KOPT-K1 (cell line): ENCODE results near the gene MED12L.

Experiments
- H3K27ac ChIP-seq: fragments of 200-600 bp; sonication (generic); 2 replicates; pipeline ENCODE4 v1.5.1; 2016; ENCODE audit warnings: antibody characterized with exemption, mild to moderate bottlenecking, low read depth, low read length; ENCODE audit not compliant: poor library complexity, severe bottlenecking
- H3K36me3 ChIP-seq: fragments of 200-600 bp; sonication (generic); 2 replicates; pipeline ENCODE4 v1.5.1; 2017; ENCODE audit warnings: antibody characterized with exemption, mild to moderate bottlenecking, low read length, moderate library complexity; ENCODE audit not compliant: insufficient read depth
- H3K9me3 ChIP-seq: fragments of 200-600 bp; sonication (generic); 2 replicates; pipeline ENCODE4 v1.5.1; 2017; ENCODE audit warnings: antibody characterized with exemption, low read length, mild to moderate bottlenecking; ENCODE audit not compliant: insufficient read depth, poor library complexity, severe bottlenecking

The MED12L gene

GRCh38 chr3:151421938-151422337, 336.5 kb downstream of the MED12L start:
- H3K9me3 ChIP-seq: no peaks in the 10 kb centered on the region
- no peak overlapping the region for H3K27ac ChIP-seq
- H3K36me3 ChIP-seq: peaks cover 3% of the 10 kb centered on the region

- H3K36me3 ChIP-seq: no peaks in the 10 kb centered on the region; the same call in 1 of the 2 replicates
Measured at GRCh38 chr3:151423091-151423490, 337.6 kb downstream of the MED12L start.

GRCh38 chr3:151425627-151426340, 340.3 kb downstream of the MED12L start:
- Histone ChIP-seq H3K27ac (no peak overlapping the region), H3K9me3 (no peaks in the 10 kb centered on the region), H3K36me3 (peaks cover 11% of the 10 kb centered on the region; the same call in 1 of the 2 replicates)

More at GRCh38 chr3:151423091-151423490, 337.6 kb downstream of the MED12L start:
- H3K27ac ChIP-seq: no peak overlapping the region
- H3K9me3 ChIP-seq: no peaks in the 10 kb centered on the region

- Histone ChIP-seq H3K9me3 (no peaks in the 10 kb centered on the region), H3K36me3 (peaks cover 15% of the 10 kb centered on the region; the same call in 1 of the 2 replicates), H3K27ac (no peak overlapping the region)
Measured at GRCh38 chr3:151426341-151426657, 340.8 kb downstream of the MED12L start.

- Histone ChIP-seq H3K27ac (no peak overlapping the region), H3K36me3 (peaks cover 17% of the 10 kb centered on the region; the same call in 1 of the 2 replicates), H3K9me3 (no peaks in the 10 kb centered on the region)
Measured at GRCh38 chr3:151428386-151428785, 342.9 kb downstream of the MED12L start.

- Histone ChIP-seq H3K27ac (no peak overlapping the region), H3K36me3 (peaks cover 18% of the 10 kb centered on the region; the same call in 1 of the 2 replicates), H3K9me3 (no peaks in the 10 kb centered on the region)
Measured at GRCh38 chr3:151430821-151431484, 345.5 kb downstream of the MED12L start.

GRCh38 chr3:151431940-151432339, 346.5 kb downstream of the MED12L start:
- H3K9me3 ChIP-seq: no peaks in the 10 kb centered on the region
- no peak overlapping the region for H3K27ac ChIP-seq
- H3K36me3 ChIP-seq: peaks cover 18% of the 10 kb centered on the region; the same call in 1 of the 2 replicates

- Histone ChIP-seq H3K9me3 (no peaks in the 10 kb centered on the region), H3K36me3 (peaks cover 18% of the 10 kb centered on the region; the same call in 1 of the 2 replicates), H3K27ac (no peak overlapping the region)
Measured at GRCh38 chr3:151432616-151433372, 347.3 kb downstream of the MED12L start.

GRCh38 chr3:151434151-151434890, 348.9 kb downstream of the MED12L start:
- no peak overlapping the region for H3K27ac ChIP-seq

GRCh38 chr3:151436675-151437446, 351.4 kb downstream of the MED12L start:
- H3K9me3 ChIP-seq: no peaks in the 10 kb centered on the region
- no peak overlapping the region for H3K27ac ChIP-seq

More at GRCh38 chr3:151434151-151434890, 348.9 kb downstream of the MED12L start:
- peaks cover 11% of the 10 kb centered on the region; the same call in 1 of the 2 replicates for H3K36me3 ChIP-seq
- H3K9me3 ChIP-seq: no peaks in the 10 kb centered on the region

GRCh38 chr3:151437906-151438305, 352.4 kb downstream of the MED12L start:
- Histone ChIP-seq H3K27ac (no peak overlapping the region), H3K36me3 (peaks cover 3% of the 10 kb centered on the region; the same call in 1 of the 2 replicates), H3K9me3 (no peaks in the 10 kb centered on the region)

More at GRCh38 chr3:151436675-151437446, 351.4 kb downstream of the MED12L start:
- H3K36me3 ChIP-seq: peaks cover 3% of the 10 kb centered on the region; the same call in 1 of the 2 replicates

GRCh38 chr3:151439652-151440125, 354.2 kb downstream of the MED12L start:
- H3K36me3 ChIP-seq: no peaks in the 10 kb centered on the region
- no peak overlapping the region for H3K27ac ChIP-seq
- H3K9me3 ChIP-seq: no peaks in the 10 kb centered on the region

- Histone ChIP-seq H3K27ac (no peak overlapping the region), H3K36me3 (no peaks in the 10 kb centered on the region), H3K9me3 (no peaks in the 10 kb centered on the region)
Measured at GRCh38 chr3:151440940-151441339, 355.5 kb downstream of the MED12L start.

GRCh38 chr3:151443583-151443982, 358.1 kb downstream of the MED12L start:
- Histone ChIP-seq H3K9me3 (no peaks in the 10 kb centered on the region), H3K27ac (no peak overlapping the region), H3K36me3 (no peaks in the 10 kb centered on the region)
